ENCODE results near the gene KCNK13. TPM values are rescaled to one million over a fixed set of nuclear protein-coding genes. Genes with fewer than 3 reads are reported as not detected.
A peak's percentile ranks its signal among the peaks of the same experiment; 100 is the strongest.

The KCNK13 gene
- total RNA-seq (2021; ENCODE audit: unreplicated experiment) = not detected
- polyA plus RNA-seq (2012; ENCODE audit: insufficient read length) = not detected
- percentile 11 among the genes with signal in this experiment for Bru-seq, nascent RNA
- BruChase-seq, experiment 1, labeled RNA remaining after a 2-hour chase = percentile 11 among the genes with signal in this experiment
- percentile 10 among the genes with signal in this experiment for BruChase-seq, experiment 2, labeled RNA remaining after a 6-hour chase
- long read RNA-seq, partial matches to known transcripts = 0 of 1 reads
- long read RNA-seq, other reads (novel, unspliced or antisense) = 0 of 1 reads

GRCh38 chr14:90061685-90062126 lies at the start of gene KCNK13:
KCNK13 (plus strand) TSS chr14:90061994; CDS start chr14:90062206, 212 bp downstream.
- no peaks in the 10 kb centered on the region for H3K36me3 ChIP-seq (ENCODE audit: control insufficient read depth, insufficient read depth, low read length)
- H3K4me3 ChIP-seq (ENCODE audit: low read depth in 2 of 2, low read length in 2 of 2) = peak within 1 kb of the TSS; percentile 41 to 54
- intact Hi-C loops (cut with micrococcal nuclease; ENCODE audit: unreplicated experiment) (loop anchor here (5.0 kb wide), 1 partner anchor 89 kb away; no protein-coding TSS in a partner anchor), in situ Hi-C loops (cut with HindIII; ENCODE audit: low pct_unique_long_range_greater_than_20kb, low sequenced_read_pairs) (no loop called here)
- no peak for TF ChIP-seq TCF7L2 (IDR thresholded peaks at IDR 0.05; ENCODE audit: low read depth, low read length)
- no peak for TF ChIP-seq REST (IDR thresholded peaks at IDR 0.05; ENCODE audit: insufficient read depth in 1 of 2, low read depth in 2 of 2, low read length in 1 of 2)
- TF ChIP-seq POLR2AphosphoS5 (IDR thresholded peaks at IDR 0.05; ENCODE audit: low read depth, low read length) = no peak
- no peak for TF ChIP-seq CTCF (IDR thresholded peaks at IDR 0.05)
- TF ChIP-seq SIN3A (IDR thresholded peaks at IDR 0.05; ENCODE audit: borderline replicate concordance, insufficient read depth, low read depth, low read length) = no peak
- POLR2A ChIA-PET = no interaction called here
- ATAC-seq (peak; percentile 14), DNase-seq (ENCODE audit: low read depth, low spot score) (no peak)
- H3K4me1 ChIP-seq (ENCODE audit: control insufficient read depth, insufficient read depth, low read length) = no peaks in the 10 kb centered on the region; the same call in 1 of the 2 replicates
- no peak within 1 kb of the TSS for H3K27ac ChIP-seq (ENCODE audit: low read length)
- no peaks in the 10 kb centered on the region for H3K9me3 ChIP-seq (ENCODE audit: control insufficient read depth, insufficient read depth, low read depth, low read length)
- CTCF ChIA-PET = no interaction called here
- no TSS peak for BruUV-seq (replicated peaks)
- H3K27me3 ChIP-seq (ENCODE audit: control insufficient read depth, insufficient read depth, low read length) = peaks cover 25% of the 10 kb centered on the region

- ChIA-PET POLR2A (no interaction called here), CTCF (no interaction called here)
- no peak overlapping the region for H3K4me3 ChIP-seq (ENCODE audit: low read depth in 2 of 2, low read length in 2 of 2)
- H3K4me1 ChIP-seq (ENCODE audit: control insufficient read depth, insufficient read depth, low read length) = no peaks in the 10 kb centered on the region
- ATAC-seq (no peak), DNase-seq (ENCODE audit: low read depth, low spot score) (no peak)
- no peaks in the 10 kb centered on the region for H3K9me3 ChIP-seq (ENCODE audit: control insufficient read depth, insufficient read depth, low read depth, low read length)
- BruUV-seq (replicated peaks) = no TSS peak
- H3K36me3 ChIP-seq (ENCODE audit: control insufficient read depth, insufficient read depth, low read length) = no peaks in the 10 kb centered on the region
- H3K27ac ChIP-seq (ENCODE audit: low read length) = no peak overlapping the region
- in situ Hi-C loops (cut with HindIII; ENCODE audit: low pct_unique_long_range_greater_than_20kb, low sequenced_read_pairs) (no loop called here), intact Hi-C loops (cut with micrococcal nuclease; ENCODE audit: unreplicated experiment) (no loop called here)
- TF ChIP-seq SIN3A (IDR thresholded peaks at IDR 0.05; ENCODE audit: borderline replicate concordance, insufficient read depth, low read depth, low read length) (no peak), POLR2AphosphoS5 (IDR thresholded peaks at IDR 0.05; ENCODE audit: low read depth, low read length) (no peak), TCF7L2 (IDR thresholded peaks at IDR 0.05; ENCODE audit: low read depth, low read length) (no peak), REST (IDR thresholded peaks at IDR 0.05; ENCODE audit: insufficient read depth in 1 of 2, low read depth in 2 of 2, low read length in 1 of 2) (no peak), CTCF (IDR thresholded peaks at IDR 0.05) (no peak)
- H3K27me3 ChIP-seq (ENCODE audit: control insufficient read depth, insufficient read depth, low read length) = no peaks in the 10 kb centered on the region
Measured at GRCh38 chr14:90017371-90017770, 44.4 kb upstream of the KCNK13 start.

Data from Panc1 (cell line).